Measurements from ENCODE around the gene ABCA2.

DNA sequence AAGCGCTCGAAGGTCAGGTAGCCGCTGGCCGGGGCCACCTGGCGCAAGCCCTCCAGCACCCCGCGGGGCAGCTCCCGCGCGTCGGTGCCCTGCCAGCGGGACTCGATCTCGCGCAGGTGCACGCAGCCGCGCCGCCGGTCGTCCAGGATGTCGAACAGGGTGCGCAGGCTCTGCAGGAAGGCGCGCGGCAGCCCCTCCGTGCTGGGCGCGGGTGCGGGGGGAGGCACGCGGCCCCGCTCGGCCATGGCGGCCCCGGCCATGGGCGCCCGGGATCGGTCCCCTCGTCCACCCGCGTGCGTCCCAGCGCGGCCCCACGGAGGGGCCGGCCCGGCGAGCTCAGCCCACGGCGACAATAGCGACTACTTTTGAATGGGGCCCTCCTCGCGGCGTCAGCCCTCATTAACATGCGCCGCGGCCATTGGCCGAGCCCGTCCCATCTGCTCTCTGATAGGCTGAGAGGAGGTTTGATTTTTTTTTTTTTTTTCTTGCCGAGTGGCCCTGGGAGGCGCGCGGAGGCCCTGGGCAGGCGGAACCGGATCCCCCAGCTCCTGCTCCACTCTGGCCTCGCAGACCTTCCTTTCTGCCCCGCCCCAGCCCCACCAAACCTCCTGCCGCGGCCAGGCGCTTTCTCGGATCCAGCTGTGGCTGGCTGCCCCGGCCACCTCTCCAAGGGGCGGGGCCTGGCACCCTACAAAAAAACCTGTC is 42.3 kb upstream of the ABCA2 start, which contains the start of gene SAPCD2:
- TF ChIP-seq EP300 (IDR thresholded peaks at IDR 0.05; ENCODE audit: borderline replicate concordance in 1 of 2, low read depth in 1 of 2, low read length in 1 of 2) = no peak
- TF ChIP-seq, protein P1, sequence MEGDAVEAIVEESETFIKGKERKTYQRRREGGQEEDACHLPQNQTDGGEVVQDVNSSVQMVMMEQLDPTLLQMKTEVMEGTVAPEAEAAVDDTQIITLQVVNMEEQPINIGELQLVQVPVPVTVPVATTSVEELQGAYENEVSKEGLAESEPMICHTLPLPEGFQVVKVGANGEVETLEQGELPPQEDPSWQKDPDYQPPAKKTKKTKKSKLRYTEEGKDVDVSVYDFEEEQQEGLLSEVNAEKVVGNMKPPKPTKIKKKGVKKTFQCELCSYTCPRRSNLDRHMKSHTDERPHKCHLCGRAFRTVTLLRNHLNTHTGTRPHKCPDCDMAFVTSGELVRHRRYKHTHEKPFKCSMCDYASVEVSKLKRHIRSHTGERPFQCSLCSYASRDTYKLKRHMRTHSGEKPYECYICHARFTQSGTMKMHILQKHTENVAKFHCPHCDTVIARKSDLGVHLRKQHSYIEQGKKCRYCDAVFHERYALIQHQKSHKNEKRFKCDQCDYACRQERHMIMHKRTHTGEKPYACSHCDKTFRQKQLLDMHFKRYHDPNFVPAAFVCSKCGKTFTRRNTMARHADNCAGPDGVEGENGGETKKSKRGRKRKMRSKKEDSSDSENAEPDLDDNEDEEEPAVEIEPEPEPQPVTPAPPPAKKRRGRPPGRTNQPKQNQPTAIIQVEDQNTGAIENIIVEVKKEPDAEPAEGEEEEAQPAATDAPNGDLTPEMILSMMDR (IDR thresholded peaks at IDR 0.05) = no peak
- no peak for TF ChIP-seq RCOR1 (IDR thresholded peaks at IDR 0.05; ENCODE audit: low read length)
- 0 out of 2 replicates have a peak, but pooled peaks have one; percentile 25 for TF ChIP-seq POLR2AphosphoS5 (IDR thresholded peaks at IDR 0.05; ENCODE audit: low read depth, low read length)
- TF ChIP-seq SIN3A (IDR thresholded peaks at IDR 0.05; ENCODE audit: borderline replicate concordance, low read depth, low read length) = no peak
- no peak for TF ChIP-seq CHD2 (IDR thresholded peaks at IDR 0.05; ENCODE audit: low read length, partially characterized antibody)
- peak; percentile 65 for TF ChIP-seq MXI1 (IDR thresholded peaks at IDR 0.05; ENCODE audit: low read depth, low read length)
- no peak for TF ChIP-seq RAD21 (IDR thresholded peaks at IDR 0.05; ENCODE audit: low read length)
- TF ChIP-seq, protein P2, sequence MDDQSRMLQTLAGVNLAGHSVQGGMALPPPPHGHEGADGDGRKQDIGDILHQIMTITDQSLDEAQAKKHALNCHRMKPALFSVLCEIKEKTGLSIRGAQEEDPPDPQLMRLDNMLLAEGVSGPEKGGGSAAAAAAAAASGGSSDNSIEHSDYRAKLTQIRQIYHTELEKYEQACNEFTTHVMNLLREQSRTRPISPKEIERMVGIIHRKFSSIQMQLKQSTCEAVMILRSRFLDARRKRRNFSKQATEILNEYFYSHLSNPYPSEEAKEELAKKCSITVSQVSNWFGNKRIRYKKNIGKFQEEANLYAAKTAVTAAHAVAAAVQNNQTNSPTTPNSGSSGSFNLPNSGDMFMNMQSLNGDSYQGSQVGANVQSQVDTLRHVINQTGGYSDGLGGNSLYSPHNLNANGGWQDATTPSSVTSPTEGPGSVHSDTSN (IDR thresholded peaks at IDR 0.05) = no peak
- TF ChIP-seq, protein P3, sequence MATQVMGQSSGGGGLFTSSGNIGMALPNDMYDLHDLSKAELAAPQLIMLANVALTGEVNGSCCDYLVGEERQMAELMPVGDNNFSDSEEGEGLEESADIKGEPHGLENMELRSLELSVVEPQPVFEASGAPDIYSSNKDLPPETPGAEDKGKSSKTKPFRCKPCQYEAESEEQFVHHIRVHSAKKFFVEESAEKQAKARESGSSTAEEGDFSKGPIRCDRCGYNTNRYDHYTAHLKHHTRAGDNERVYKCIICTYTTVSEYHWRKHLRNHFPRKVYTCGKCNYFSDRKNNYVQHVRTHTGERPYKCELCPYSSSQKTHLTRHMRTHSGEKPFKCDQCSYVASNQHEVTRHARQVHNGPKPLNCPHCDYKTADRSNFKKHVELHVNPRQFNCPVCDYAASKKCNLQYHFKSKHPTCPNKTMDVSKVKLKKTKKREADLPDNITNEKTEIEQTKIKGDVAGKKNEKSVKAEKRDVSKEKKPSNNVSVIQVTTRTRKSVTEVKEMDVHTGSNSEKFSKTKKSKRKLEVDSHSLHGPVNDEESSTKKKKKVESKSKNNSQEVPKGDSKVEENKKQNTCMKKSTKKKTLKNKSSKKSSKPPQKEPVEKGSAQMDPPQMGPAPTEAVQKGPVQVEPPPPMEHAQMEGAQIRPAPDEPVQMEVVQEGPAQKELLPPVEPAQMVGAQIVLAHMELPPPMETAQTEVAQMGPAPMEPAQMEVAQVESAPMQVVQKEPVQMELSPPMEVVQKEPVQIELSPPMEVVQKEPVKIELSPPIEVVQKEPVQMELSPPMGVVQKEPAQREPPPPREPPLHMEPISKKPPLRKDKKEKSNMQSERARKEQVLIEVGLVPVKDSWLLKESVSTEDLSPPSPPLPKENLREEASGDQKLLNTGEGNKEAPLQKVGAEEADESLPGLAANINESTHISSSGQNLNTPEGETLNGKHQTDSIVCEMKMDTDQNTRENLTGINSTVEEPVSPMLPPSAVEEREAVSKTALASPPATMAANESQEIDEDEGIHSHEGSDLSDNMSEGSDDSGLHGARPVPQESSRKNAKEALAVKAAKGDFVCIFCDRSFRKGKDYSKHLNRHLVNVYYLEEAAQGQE (IDR thresholded peaks at IDR 0.05; ENCODE audit: low read depth, low read length) = no peak
- TF ChIP-seq GATA2 (CRISPR knock-in tag; IDR thresholded peaks at IDR 0.05) = no peak
- TF ChIP-seq TAF1 (IDR thresholded peaks at IDR 0.05; ENCODE audit: borderline replicate concordance, low read depth, low read length) = no peak
- TF ChIP-seq, protein P4, sequence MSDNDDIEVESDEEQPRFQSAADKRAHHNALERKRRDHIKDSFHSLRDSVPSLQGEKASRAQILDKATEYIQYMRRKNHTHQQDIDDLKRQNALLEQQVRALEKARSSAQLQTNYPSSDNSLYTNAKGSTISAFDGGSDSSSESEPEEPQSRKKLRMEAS (IDR thresholded peaks at IDR 0.05; ENCODE audit: low read depth) = no peak
- no peak for TF ChIP-seq FOSL2 (IDR thresholded peaks at IDR 0.05; ENCODE audit: borderline replicate concordance, low read depth)

All from SK-N-SH (cell line).